Gastroesophageal sphincter (tissue), 4 donors: Measurements from ENCODE around the gene AVP. TPM values are rescaled to one million over a fixed set of nuclear protein-coding genes. Genes with fewer than 3 reads are reported as not detected.
"Not testable (repeated sequence)": the region's sequence is repeated elsewhere in the genome, so short reads cannot be mapped to it uniquely, and the experiment has no call there.

Experiments
- ATAC-seq: fragments of 150-250 bp; one replicate; pipeline ENCODE4 v1.9.1; 2016; ENCODE audit warnings: mild to moderate bottlenecking, moderate library complexity
- H3K27ac ChIP-seq, 4 donors: fragments of 200-600 bp; sonication (generic) in 3 of 4; 1 replicate in 3 of 4; 2 replicates in 1 of 4; pipeline ENCODE4 v1.5.1; 2016 to 2019
- H3K27me3 ChIP-seq: fragments of 200-600 bp; sonication (generic); one replicate; pipeline ENCODE4 v1.5.1; 2019
- H3K36me3 ChIP-seq, 2 donors: fragments of 200-600 bp; sonication (generic); one replicate each; pipeline ENCODE4 v1.5.1; 2019; ENCODE audit warnings: control low read depth in 1 of 2
- H3K4me1 ChIP-seq, 3 donors: fragments of 200-600 bp; sonication (generic); 1 replicate in 2 of 3; 2 replicates in 1 of 3; pipeline ENCODE4 v1.5.1; 2016 to 2019; ENCODE audit warnings: control low read depth in 2 of 3
- H3K4me3 ChIP-seq, 2 donors: fragments of 200-600 bp; sonication (generic); one replicate each; pipeline ENCODE4 v1.5.1; 2019; ENCODE audit warnings: mild to moderate bottlenecking in 1 of 2, moderate library complexity in 1 of 2
- H3K9me3 ChIP-seq, 3 donors: fragments of 200-600 bp; sonication (generic); one replicate each; pipeline ENCODE4 v1.5.1; 2017 to 2019; ENCODE audit warnings: control low read depth in 2 of 3
- CTCF ChIP-seq, 4 experiments: fragments of 200-600 bp in 2 of 4; fragments of 450-650 bp in 2 of 4; sonication (generic) in 1 of 4; IDR thresholded peaks; one replicate each; pipeline ENCODE4 v1.5.1; 2017 to 2019; ENCODE audit warnings: antibody characterized with exemption in 4 of 4, mild to moderate bottlenecking in 2 of 4, moderate library complexity in 2 of 4
- EP300 ChIP-seq: sonication (generic); formaldehyde crosslinking; IDR thresholded peaks from one replicate; pipeline ENCODE4 v1.6.1; 2017; ENCODE audit warnings: antibody characterized with exemption, mild to moderate bottlenecking
- POLR2A ChIP-seq, 2 donors: fragments of 450-650 bp; IDR thresholded peaks; one replicate each; pipeline ENCODE4 v1.6.1; 2017; ENCODE audit warnings: antibody characterized with exemption in 2 of 2, mild to moderate bottlenecking in 2 of 2, moderate library complexity in 1 of 2
- POLR2AphosphoS5 ChIP-seq: sonication (generic); formaldehyde crosslinking; IDR thresholded peaks from one replicate; pipeline ENCODE4 v1.6.1; 2017; ENCODE audit warnings: antibody characterized with exemption
- WGBS, 2 donors: methylation state at CpG; one replicate each; pipeline ENCODE4 v1.1.5; 2018; ENCODE audit warnings: low coverage in 1 of 2; 5-methylcytosine and 5-hydroxymethylcytosine counted together
- total RNA-seq, 4 donors: library from RNA; depleted of rRNA; stranded (reverse); fragments of >200 nt; gene quantifications; one replicate each; pipeline ENCODE4 v1.1.0, GENCODE V29; 2016

AVP gene
- total RNA-seq, 4 donors from 2014 or later, result not detected

GRCh38 chr20:3117839-3118379, 33.4 kb upstream of the AVP start:
- WGBS, 2 donors, result 33 to 46% methylated on average over 7 to 14 of the region's 14 CpGs
- not testable (repeated sequence) for H3K27me3 ChIP-seq, H3K9me3 ChIP-seq, H3K4me3 ChIP-seq
- ATAC-seq, result peak; percentile 90
- Histone ChIP-seq H3K4me1 (peaks cover 0 to 27% (median 0%) of the 10 kb centered on the region in 3 donors), H3K27ac (peak overlapping the region in 2 of 4 donors; percentile 41 to 53), H3K36me3 (peaks cover 0 to 57% of the 10 kb centered on the region in 2 donors)
- peak in 3 of 4 experiments; percentile 55 to 68 (median 62) for TF ChIP-seq CTCF (IDR thresholded peaks at IDR 0.05)

- TF ChIP-seq CTCF (IDR thresholded peaks at IDR 0.05) (no peak), EP300 (no peak), POLR2A (IDR thresholded peaks at IDR 0.05) (no peak), POLR2AphosphoS5 (no peak)
- ATAC-seq, result no peak
- WGBS, 2 donors, result 86 to 100% methylated on average over 1 to 4 of the region's 4 CpGs
- H3K4me1 ChIP-seq, result peaks cover 0 to 27% (median 0%) of the 10 kb centered on the region in 3 donors
- H3K4me3 ChIP-seq, result no peak overlapping the region
- H3K36me3 ChIP-seq, result peaks cover 0 to 49% of the 10 kb centered on the region in 2 donors
- H3K9me3 ChIP-seq, result no peaks in the 10 kb centered on the region
- no peak overlapping the region for H3K27ac ChIP-seq
- no peaks in the 10 kb centered on the region for H3K27me3 ChIP-seq
Measured at GRCh38 chr20:3116341-3116740, 31.8 kb upstream of the AVP start.

- H3K27me3 ChIP-seq, result no peaks in the 10 kb centered on the region
- no peaks in the 10 kb centered on the region for H3K9me3 ChIP-seq
- TF ChIP-seq POLR2AphosphoS5, result no peak
- TF ChIP-seq EP300, result no peak
- no peak for TF ChIP-seq POLR2A (IDR thresholded peaks at IDR 0.05)
- TF ChIP-seq CTCF (IDR thresholded peaks at IDR 0.05), result peak in 3 of 4 experiments; percentile 46 to 70 (median 66)
- H3K4me1 ChIP-seq, result peaks cover 0 to 27% (median 0%) of the 10 kb centered on the region in 3 donors
- H3K4me3 ChIP-seq, result no peak overlapping the region
- WGBS, 2 donors, result 35 to 58% methylated on average over 2 to 14 of the region's 30 CpGs
- ATAC-seq, result peak; percentile 52
- no peak overlapping the region for H3K27ac ChIP-seq
- peaks cover 0 to 45% of the 10 kb centered on the region in 2 donors for H3K36me3 ChIP-seq
Measured at GRCh38 chr20:3115190-3116107, 30.9 kb upstream of the AVP start.

GRCh38 chr20:3111995-3112394, 27.5 kb upstream of the AVP start:
- TF ChIP-seq POLR2AphosphoS5 (no peak), POLR2A (IDR thresholded peaks at IDR 0.05) (no peak), EP300 (no peak), CTCF (IDR thresholded peaks at IDR 0.05) (no peak)
- Histone ChIP-seq H3K27ac (no peak overlapping the region), H3K9me3 (no peaks in the 10 kb centered on the region), H3K36me3 (peaks cover 0 to 68% of the 10 kb centered on the region in 2 donors), H3K4me3 (no peak overlapping the region), H3K27me3 (no peaks in the 10 kb centered on the region), H3K4me1 (peaks cover 0 to 12% (median 0%) of the 10 kb centered on the region in 3 donors)
- ATAC-seq, result no peak
- 40% methylated on average over 1 of the region's 2 CpGs; no CpG with 5 or more reads in 1 of the 2 donors for WGBS, 2 donors
